SIG-M5 treated with dmso at 0.1 percent for 504 hours (cell line): ENCODE data around the gene ZRANB3.
"Not testable (repeated sequence)": the region's sequence is repeated elsewhere in the genome, so short reads cannot be mapped to it uniquely, and the experiment has no call there.

ENCODE experiments used
- DNase-seq: peaks from one replicate; lab custom pipeline; 2025; ENCODE audit not compliant: unreplicated experiment; lab: John Stamatoyannopoulos, UW

ZRANB3 gene

DNA sequence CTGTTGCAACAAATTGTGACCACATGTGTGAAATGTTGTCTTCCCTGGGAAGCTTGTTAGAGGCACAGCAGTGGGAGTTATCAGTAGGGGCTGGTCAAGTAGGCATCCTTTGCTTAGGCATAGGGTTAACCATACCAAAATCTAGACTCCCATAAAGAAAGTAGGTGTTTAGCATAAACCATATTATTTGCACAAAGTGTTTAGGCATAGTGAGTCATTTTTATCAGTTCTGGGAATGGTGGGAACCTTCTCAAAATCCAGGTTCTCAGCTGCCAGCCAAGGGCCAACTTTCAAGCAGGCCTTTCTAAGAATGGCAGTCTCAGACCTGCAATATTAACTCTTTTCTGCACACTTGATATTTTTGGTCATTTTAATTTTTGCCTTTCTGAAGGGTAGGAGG is 390.4 kb downstream of the ZRANB3 start:
- no peak for DNase-seq

DNA sequence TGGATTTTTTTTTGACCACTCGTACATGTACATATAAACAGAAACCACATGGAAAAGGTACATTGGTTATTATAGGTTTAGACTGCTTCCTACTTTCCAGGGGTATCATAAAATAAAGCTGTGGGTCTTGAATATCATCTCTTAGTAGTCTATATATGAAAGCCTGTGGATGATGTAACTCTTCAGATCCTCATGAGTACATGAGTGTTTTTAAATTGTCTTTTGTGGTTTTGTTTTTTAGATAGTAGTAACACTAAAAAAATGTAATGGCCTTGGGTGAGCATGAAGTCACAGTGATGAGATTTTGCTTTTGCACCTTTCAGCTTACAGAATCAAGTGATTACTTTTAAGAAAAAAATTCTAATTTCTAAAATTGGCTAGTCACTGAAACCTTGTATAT is 398.7 kb downstream of the ZRANB3 start:
- no peak for DNase-seq

DNA sequence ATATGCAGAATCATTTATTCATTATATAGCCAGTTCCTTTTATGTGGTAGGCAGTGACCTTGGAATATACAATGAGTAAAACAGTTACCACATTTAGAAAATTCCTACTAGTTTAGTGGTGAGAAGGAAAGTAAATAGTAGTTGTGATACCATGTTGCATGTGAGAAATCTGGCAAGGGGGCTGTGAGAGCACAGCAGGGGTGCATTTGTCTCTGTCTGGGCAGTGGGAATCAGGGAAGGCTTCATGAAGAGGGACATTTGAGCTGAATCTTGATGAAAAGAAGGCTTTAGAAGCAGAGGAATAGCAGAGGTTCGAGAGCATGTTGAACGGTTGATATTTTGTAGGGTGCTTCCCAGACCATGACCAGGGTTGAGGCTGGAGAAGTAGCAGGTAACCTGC is 400.3 kb downstream of the ZRANB3 start:
- no peak for DNase-seq

DNA sequence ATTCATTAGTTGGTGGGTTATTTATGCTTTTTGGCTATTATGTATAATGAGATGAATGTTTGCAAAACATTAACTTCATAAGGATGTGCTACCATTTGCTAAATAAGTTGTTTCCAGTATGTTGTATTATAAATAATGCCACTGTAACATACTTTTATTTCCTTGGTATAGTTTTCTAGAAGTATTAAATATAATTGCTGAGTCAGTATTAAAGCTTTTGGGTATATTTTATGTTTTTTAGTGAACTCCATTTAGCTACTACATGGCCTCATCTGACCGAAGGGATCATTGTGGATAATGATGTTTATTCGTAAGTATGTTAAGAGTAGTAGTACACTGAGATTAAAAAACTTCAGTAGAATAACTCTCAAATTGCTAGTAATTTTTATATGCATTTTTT is 405.1 kb downstream of the ZRANB3 start:
- DNase-seq: no peak

DNA sequence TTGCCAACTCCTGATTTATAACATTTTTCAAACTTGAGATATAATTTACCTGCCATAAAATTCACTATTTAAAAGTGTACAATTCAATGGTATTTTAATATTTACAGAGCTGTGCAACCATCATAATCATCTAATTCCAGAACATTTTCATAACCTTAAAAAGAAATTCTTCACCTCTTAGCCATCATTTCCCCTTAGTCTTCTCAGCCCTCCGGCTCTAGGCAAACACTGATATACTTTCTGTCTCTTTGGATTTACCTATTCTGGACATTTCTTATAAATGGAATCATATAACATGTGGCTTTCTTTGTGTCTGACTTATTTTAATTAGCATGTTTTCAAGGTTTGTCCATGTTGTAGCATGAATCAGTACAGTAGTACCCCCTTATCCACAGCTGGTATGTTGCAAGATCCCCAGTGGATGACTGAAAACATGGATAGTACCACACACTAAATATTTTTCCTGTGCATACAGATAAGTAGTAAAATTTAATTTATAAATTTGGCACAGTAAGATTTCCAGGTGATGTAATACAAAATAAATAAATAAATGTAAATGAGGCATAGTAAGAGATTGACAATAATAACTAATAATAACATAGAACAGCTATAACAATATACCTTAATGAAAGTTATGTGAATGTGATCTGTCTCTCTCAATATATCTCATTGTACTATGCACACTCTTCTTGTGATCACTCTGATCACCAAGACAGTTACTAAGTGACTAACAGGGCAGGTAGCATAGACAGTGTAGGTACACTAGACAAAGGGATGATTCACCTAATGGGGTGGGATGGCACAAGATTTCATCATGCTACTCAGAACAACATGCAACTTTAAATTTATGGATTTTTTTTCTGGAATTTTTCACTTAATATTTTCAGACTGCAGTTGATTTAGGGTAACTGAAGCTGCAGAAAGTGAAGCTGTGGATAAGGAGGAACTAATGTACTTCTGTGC is 405.8 kb downstream of the ZRANB3 start:
- no peak for DNase-seq

DNA sequence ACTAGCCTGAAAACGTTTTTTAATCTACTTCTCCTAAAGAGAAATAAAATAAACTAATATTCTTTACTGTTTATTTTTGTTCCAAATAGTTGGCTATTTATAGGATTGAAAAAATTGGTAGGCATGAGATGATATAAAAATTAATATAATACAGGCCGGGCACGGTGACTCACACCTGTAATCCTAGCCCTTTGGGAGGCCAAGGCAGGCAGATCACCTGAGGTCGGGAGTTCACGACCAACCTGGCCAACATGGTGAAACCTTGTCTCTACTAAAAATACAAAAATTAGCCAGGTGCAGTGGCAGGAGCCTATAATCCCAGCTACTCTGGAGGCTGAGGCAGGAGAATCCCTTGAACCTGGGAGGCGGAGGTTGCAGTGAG is 409.4 kb downstream of the ZRANB3 start:
- not testable (repeated sequence) for DNase-seq

DNA sequence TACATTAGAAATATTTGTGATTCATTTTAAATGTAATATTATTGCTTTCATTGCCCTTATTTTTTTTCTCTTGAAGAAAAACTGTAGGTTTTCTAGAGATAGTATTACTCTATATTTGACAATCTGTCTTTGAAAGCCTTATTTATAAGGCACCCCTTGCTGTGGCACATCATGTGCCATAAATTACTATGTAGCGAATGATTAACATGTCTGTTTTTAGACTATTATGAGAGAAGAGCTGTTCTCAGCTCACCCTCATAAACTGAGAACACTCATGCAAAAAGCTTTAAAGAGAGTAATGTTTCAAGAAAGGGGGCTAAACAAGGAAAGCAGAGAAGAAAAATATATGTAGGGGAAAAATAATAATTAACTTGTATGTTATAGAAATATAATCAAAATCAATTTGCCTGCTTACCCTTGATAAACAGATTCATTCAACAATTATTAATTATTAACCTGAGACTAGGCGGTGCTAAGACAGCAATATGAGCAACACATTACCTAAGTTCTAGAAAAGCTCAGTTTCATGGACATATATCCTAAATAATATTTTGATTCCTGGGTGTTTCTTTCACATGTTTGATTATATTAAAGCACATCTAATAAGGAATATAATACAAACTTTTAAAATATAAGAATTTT is 409.9 kb downstream of the ZRANB3 start:
- no peak for DNase-seq

DNA sequence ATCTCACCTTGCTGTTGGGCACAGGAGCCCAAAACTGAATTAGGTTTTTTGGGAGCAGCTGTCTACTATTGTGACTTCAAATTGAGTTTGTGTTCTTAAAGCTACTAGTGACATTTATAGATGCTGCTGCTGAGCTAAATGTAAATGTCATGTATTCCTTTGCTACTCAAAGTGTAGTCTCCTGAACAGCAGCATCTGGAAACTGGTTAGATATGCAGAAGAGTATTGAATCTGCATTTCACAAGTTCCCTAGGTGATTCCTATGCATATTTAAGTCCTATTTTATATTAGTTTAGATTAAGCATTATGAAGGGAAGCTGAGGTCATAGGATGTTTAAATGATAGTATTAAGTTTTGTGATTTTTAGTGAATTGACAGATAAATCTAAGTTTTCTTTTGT is 411.4 kb downstream of the ZRANB3 start:
- DNase-seq: no peak

DNA sequence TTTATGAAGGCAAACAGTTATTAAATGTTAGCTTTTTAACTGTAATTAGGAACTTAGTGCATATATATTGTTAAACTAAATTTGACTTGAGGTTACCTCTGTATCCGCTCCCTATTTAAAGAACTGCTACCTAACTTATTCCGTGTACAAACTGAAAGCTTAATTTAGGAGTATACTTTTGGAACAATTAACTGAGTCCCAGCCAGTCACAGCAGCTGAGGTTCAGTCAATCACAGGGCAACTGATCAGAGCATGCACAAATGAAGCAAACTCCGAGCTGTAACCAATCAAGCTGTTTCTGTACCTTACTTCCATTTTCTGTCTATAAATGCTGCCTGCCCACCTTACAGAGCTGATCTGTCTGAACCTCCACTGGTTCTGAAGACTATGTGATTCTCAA is 417.7 kb downstream of the ZRANB3 start:
- DNase-seq: no peak

DNA sequence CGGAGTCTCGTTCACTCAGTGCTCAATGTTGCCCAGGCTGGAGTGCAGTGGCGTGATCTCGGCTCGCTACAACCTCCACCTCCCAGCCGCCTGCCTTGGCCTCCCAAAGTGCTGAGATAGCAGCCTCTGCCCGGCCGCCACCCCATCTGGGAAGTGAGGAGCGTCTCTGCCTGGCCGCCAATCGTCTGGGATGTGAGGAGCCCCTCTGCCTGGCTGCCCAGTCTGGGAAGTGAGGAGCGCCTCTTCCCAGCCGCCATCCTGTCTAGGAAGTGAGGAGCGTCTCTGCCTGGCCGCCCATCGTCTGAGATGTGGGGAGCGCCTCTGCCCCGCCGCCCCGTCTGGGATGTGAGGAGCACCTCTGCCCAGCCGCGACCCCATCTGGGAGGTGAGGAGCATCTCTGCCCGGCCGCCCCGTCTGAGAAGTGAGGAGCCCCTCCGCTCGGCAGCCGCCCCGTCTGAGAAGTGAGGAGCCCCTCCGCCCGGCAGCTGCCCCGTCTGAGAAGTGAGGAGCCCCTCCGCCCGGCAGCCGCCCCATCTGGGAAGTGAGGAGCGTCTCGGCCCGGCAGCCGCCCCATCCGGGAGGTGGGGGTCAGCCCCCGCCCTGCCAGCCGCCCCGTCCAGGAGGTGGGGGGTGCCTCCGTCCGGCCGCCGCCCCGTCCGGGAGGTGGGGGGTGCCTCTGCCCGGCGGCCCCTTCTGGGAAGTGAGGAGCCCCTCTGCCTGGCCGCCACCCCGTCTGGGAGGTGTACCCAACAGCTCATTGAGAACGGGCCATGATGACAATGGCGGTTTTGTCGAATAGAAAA is 425.3 kb downstream of the ZRANB3 start:
- not testable (repeated sequence) for DNase-seq

DNA sequence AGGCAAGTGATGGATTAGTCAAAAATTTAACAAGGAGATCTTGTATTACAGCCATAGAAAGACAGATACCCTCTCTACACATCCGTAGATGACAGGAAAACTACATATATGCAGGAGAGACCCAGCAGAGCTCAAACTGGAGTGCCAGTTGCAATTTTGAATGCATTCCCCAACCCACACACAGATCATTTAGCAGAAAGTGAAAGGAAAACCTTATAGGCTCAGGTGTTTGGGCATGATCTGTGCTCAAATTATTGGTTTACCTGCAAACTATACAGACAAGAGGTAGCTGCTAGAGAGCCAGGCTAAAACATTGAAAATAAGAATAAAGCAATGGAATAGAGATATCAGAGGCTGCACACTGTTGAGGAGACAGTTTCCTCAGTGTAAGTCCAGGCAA is 427.2 kb downstream of the ZRANB3 start:
- no peak for DNase-seq

DNA sequence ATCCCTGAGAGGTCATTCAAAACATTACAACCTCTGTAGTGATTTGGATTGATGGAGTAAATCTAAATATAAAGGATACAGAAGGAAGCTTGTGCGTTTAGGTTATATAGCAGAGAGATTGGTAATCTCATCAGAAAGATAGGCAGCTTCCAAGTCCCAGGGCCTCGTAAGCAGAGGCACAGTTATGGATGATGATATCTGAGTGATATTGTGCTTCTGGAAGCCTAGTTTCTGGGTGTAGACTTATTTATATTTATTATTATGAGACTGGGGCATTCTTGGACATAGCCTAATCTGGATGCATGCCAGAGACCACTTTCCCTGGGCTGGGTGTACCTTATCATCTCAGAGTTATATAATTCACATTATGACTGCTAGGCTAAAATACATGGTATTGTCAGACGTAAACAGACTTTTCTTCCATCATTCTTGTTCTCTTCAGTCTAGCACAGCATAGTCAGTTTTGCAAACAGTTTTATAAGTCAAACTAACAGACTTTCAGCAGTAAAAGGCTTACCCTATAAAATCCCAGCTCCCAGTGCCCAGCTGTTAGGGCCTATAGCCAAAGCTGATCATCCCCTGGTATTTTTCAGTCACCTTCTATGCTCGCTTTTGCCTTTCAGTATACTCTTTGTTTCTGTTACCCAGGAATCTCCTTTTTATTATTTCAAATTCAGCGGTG is 431.1 kb downstream of the ZRANB3 start:
- DNase-seq: no peak

DNA sequence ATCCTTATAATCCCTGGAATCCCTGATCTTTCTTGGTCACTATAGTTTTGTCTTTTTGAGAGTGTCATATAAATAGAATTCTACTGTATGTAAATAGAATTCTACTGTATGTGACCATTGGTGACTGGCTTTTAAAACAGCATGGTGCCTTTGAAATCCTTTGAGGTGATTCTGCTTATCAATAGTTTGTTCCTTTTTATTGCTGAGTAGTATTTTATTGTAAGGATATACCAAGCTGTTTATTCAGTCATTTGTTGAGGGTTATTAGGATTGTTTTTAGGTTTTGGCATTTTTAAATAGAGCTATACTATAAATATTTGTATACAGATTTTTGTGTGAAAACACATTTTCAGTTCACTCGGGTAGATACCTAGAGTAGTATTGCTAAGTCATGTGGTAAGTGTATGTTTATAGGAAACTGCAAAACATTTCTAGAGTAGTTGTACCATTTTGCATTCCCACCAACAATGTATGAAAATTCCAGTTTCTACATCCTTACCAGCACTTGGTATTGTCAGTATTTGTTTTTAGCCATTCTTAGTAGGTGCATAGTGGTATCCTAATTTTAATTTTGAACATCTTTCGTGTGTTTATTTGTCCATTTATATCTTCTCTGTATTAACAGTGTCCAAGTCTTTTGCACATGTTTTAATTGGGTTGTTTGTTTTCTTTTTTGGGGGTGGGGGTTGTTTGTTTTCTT is 433.3 kb downstream of the ZRANB3 start:
- DNase-seq: no peak

DNA sequence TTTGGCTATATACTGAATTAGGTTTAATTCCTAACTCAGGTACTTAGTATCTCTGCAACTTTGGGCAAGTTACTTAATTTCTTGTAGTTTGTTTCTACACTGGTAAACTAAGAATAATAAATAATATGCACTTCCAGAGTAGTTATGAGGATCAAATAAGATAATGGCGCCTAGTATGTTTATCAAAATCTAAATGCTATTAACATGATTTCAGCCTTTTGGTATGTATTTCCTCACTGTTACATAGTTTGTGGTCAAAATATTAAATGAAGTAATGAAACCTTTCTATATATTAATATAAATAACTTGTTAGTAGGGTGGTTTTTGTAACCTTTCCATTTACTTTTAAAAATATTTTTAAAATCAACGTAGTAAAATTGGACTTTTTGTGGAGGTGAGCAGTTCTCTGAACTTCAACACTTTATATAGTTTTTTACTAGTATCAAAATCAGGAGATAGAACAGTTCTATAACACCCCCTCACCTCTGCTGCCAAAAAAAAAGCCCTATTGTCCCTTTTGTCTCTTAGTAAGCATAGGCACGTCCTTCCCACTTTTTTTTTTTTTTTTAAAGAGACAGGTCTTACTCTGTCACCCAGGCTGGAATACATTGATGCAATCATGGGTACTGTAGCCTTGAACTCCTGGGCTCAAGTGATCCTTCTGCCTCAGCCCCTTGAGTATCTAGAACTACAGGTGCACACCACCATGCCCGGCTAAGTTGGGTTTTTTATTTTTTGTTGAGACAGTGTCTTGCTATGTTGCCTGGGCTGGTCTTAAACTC is 434.2 kb downstream of the ZRANB3 start:
- DNase-seq: no peak

DNA sequence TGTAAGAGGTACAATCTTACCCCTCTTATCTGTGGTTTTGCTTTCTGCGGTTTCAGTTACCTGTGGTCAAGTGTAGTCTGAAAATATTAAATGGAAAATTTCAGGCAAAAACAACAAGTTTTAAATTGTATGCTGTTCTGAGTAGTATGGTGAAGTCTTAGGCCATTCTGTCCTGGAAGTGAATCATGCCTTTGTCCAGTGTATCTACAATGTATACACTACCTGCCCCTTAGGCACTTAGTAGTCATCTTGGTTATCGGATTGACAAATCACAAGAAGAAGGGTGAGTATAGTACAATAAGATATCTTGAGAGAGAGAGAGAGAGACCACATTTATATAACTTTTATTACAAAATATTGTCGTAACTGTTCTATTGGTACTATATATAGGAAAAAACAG is 435.4 kb downstream of the ZRANB3 start:
- DNase-seq: no peak

DNA sequence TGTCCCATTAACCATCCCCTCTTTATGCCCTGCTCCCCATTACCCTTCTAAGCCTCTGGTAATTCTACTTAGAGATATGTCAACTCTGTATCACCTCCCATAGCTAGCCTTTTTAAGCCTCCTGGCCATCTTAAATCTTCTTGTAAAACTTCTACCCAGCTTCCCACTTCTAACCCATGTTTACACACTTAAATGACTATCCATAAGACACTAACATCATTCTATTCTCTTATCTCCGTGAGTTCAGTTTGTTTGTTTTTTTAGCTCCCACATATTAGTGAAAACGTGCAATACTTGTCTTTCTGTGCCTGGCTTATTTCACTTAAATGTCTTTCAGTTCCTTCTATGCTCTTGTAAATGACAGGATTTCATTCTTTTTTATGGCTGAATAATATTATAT is 436.5 kb downstream of the ZRANB3 start:
- no peak for DNase-seq

DNA sequence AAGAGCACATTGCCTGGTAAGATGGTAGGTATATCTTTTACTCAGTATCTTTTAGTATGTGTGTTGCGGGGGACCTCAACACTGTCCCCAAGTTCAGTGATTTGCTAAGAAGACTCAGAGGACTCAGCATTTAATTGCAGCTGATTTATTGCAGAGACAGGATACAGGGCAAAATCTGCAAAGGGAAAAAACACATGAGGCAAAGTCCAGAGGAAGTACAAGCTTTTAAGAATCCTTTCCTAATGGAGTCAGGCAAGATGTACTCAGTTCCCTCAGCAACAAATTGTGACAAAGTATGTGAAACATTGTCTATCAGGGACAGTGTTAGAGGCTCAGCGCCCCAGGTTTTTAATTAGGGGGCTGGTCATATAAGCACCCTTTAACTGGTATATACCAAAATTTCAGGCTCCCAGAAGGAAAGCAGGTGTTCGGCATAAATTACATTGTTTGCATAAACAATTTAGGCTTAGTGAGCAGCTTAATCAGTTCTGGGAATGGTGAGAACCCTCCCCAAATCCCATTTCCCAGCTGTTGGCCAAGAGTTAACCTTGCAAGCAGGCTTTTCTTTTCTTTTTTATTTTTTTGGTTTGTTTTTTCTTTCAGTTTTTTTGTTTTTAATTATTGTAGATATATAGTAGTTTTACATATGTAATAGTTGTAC is 437.2 kb downstream of the ZRANB3 start:
- no peak for DNase-seq

DNA sequence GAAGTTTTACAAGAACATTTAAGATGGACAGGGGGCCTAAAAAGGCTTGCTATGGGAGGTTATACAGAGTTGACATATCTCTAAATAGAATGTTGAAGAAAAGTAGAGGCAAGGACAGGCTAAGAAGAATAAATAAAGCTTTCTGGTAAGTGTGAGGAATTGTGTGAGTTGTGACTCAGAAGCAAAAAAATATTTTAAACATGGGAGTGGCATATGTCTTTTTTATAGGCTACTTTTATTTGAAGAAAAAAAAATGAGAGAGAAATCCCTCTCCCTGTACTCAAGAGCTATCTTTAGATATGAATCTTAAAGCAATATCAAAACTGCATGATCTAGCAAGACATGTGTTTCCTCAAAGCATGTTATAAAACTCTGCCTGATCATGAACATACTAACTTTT is 437.8 kb downstream of the ZRANB3 start:
- DNase-seq: no peak

DNA sequence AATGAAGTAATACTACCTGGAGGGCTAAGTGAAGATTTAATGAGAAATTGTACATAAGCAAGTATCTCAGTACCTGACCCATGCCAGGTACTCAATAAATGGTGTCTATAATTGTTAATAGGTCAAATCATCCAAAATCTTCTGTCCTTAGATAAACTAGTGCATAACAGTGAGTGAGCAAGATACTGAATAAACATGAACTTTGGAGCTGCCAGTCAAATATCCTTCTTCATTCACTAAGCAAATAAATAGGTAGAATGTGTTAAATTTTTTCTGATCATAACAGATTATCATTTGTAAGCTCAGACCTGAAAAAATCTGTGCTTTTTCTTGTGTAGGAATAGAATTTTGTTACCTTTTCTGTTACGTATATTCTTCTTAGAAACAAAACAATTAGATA is 439.3 kb downstream of the ZRANB3 start:
- DNase-seq: no peak
